HEK293 (cell line): ENCODE data around the gene CLCN2.

Source experiments
- CTCF ChIA-PET: fragments of 350-600 bp; formaldehyde crosslinking; extraction: SDS; loops from one replicate; lab custom pipeline; 2021; ENCODE audit warnings: antibody characterized with exemption; lab: Yijun Ruan, JAX
- POLR2A ChIA-PET: fragments of 300-600 bp; formaldehyde crosslinking; extraction: SDS; loops from one replicate; lab custom pipeline; 2020; ENCODE audit warnings: antibody characterized with exemption, inconsistent platforms; lab: Yijun Ruan, JAX
- H3K27ac ChIP-seq: fragments of 200-500 bp; sonication (Bioruptor generic); 2 replicates; pipeline ENCODE4 v1.5.1; 2014; ENCODE audit warnings: low read depth, low read length, control low read depth, inconsistent platforms; ENCODE audit errors: extremely low read depth
- H3K36me3 ChIP-seq, 2 experiments: fragments of 200-500 bp in 1 of 2; sonication (Bioruptor generic) in 1 of 2; 1 replicate in 1 of 2; 2 replicates in 1 of 2; pipeline ENCODE4 v1.5.1; 2014 to 2017; ENCODE audit warnings: inconsistent platforms in 2 of 2, low read length in 2 of 2; ENCODE audit not compliant: control insufficient read depth in 2 of 2, insufficient read depth in 1 of 2
- H3K4me1 ChIP-seq: fragments of 200-500 bp; sonication (Bioruptor generic); 2 replicates; pipeline ENCODE4 v1.5.1; 2014; ENCODE audit warnings: mild to moderate bottlenecking, low read length, inconsistent platforms; ENCODE audit not compliant: control insufficient read depth, insufficient read depth
- H3K4me3 ChIP-seq: 2 replicates; pipeline ENCODE4 v1.5.1; 2011; ENCODE audit warnings: low read depth, mild to moderate bottlenecking, control low read depth, low read length, moderate library complexity
- H3K9me3 ChIP-seq: fragments of 200-500 bp; sonication (Bioruptor generic); 2 replicates; pipeline ENCODE4 v1.5.1; 2014; ENCODE audit warnings: low read depth, low read length, inconsistent platforms; ENCODE audit not compliant: control insufficient read depth, insufficient read depth
- BCL6B ChIP-seq: fragments of 450-650 bp; formaldehyde crosslinking; IDR thresholded peaks from 2 replicates; pipeline ENCODE4 v1.5.1; 2017; ENCODE audit warnings: missing biosample characterization, missing genetic modification characterization
- EGR2 ChIP-seq: fragments of 450-650 bp; formaldehyde crosslinking; IDR thresholded peaks from 2 replicates; pipeline ENCODE4 v1.5.1; 2016; ENCODE audit warnings: low read depth, missing biosample characterization, missing genetic modification characterization
- GLI4 ChIP-seq: fragments of 450-650 bp; formaldehyde crosslinking; IDR thresholded peaks from 2 replicates; pipeline ENCODE4 v1.5.1; 2016; ENCODE audit warnings: missing biosample characterization, missing genetic modification characterization
- KLF1 ChIP-seq: fragments of 450-650 bp; formaldehyde crosslinking; IDR thresholded peaks from 2 replicates; pipeline ENCODE4 v1.5.1; 2016; ENCODE audit warnings: missing biosample characterization, missing genetic modification characterization
- KLF7 ChIP-seq: fragments of 450-650 bp; formaldehyde crosslinking; IDR thresholded peaks from 2 replicates; pipeline ENCODE4 v1.5.1; 2016; ENCODE audit warnings: missing biosample characterization, missing genetic modification characterization, borderline replicate concordance
- KLF8 ChIP-seq: fragments of 450-650 bp; formaldehyde crosslinking; IDR thresholded peaks from 2 replicates; pipeline ENCODE4 v1.5.1; 2016; ENCODE audit warnings: missing biosample characterization, missing genetic modification characterization
- OSR2 ChIP-seq: fragments of 450-650 bp; formaldehyde crosslinking; IDR thresholded peaks from 2 replicates; pipeline ENCODE4 v1.5.1; 2016; ENCODE audit warnings: missing biosample characterization, missing genetic modification characterization
- PRDM1 ChIP-seq: fragments of 450-650 bp; formaldehyde crosslinking; IDR thresholded peaks from 2 replicates; pipeline ENCODE4; 2016; ENCODE audit warnings: missing biosample characterization, missing genetic modification characterization
- PRDM6 ChIP-seq: fragments of 450-650 bp; formaldehyde crosslinking; IDR thresholded peaks from 2 replicates; pipeline ENCODE4 v1.5.1; 2017; ENCODE audit warnings: missing biosample characterization, missing genetic modification characterization
- SP2 ChIP-seq: fragments of 450-650 bp; formaldehyde crosslinking; IDR thresholded peaks from 2 replicates; pipeline ENCODE4 v1.5.1; 2016; ENCODE audit warnings: missing biosample characterization, missing genetic modification characterization
- WT1 ChIP-seq: fragments of 450-650 bp; formaldehyde crosslinking; IDR thresholded peaks from 2 replicates; pipeline ENCODE4 v1.5.1; 2016; ENCODE audit warnings: missing biosample characterization, missing genetic modification characterization
- YY1 ChIP-seq: fragments of 450-650 bp; formaldehyde crosslinking; IDR thresholded peaks from 2 replicates; pipeline ENCODE4 v1.5.1; 2018; ENCODE audit warnings: missing biosample characterization, missing genetic modification characterization
- ZBTB7A ChIP-seq: fragments of 450-650 bp; formaldehyde crosslinking; IDR thresholded peaks from 2 replicates; pipeline ENCODE4 v1.5.1; 2016; ENCODE audit warnings: low read depth, missing biosample characterization, missing genetic modification characterization
- ZFHX2 ChIP-seq: fragments of 450-650 bp; formaldehyde crosslinking; conservative IDR thresholded peaks from 2 replicates; pipeline ENCODE4 v1.5.1; 2016; ENCODE audit warnings: missing biosample characterization, missing genetic modification characterization
- ZFP41 ChIP-seq: fragments of 450-650 bp; formaldehyde crosslinking; IDR thresholded peaks from 2 replicates; pipeline ENCODE4 v1.5.1; 2016; ENCODE audit warnings: missing biosample characterization, missing genetic modification characterization, borderline replicate concordance
- ZNF223 ChIP-seq: fragments of 450-650 bp; formaldehyde crosslinking; IDR thresholded peaks from 2 replicates; pipeline ENCODE4 v1.5.1; 2016; ENCODE audit warnings: missing biosample characterization, missing genetic modification characterization
- ZNF24 ChIP-seq: fragments of 450-650 bp; formaldehyde crosslinking; IDR thresholded peaks from 2 replicates; pipeline ENCODE4 v1.5.1; 2016; ENCODE audit warnings: missing biosample characterization, missing genetic modification characterization
- ZNF302 ChIP-seq: fragments of 450-650 bp; formaldehyde crosslinking; IDR thresholded peaks from 2 replicates; pipeline ENCODE4 v1.5.1; 2016; ENCODE audit warnings: missing biosample characterization, missing genetic modification characterization, low read depth
- ZNF324 ChIP-seq: fragments of 450-650 bp; formaldehyde crosslinking; IDR thresholded peaks from 2 replicates; pipeline ENCODE4 v1.5.1; 2016; ENCODE audit warnings: missing biosample characterization, missing genetic modification characterization
- ZNF335 ChIP-seq: fragments of 450-650 bp; formaldehyde crosslinking; conservative IDR thresholded peaks from 2 replicates; pipeline ENCODE4 v1.5.1; 2016; ENCODE audit warnings: missing biosample characterization, missing genetic modification characterization
- ZNF391 ChIP-seq: fragments of 450-650 bp; formaldehyde crosslinking; IDR thresholded peaks from 2 replicates; pipeline ENCODE4 v1.5.1; 2016; ENCODE audit warnings: low read depth, missing biosample characterization, missing genetic modification characterization, borderline replicate concordance
- ZNF404 ChIP-seq: fragments of 450-650 bp; formaldehyde crosslinking; IDR thresholded peaks from 2 replicates; pipeline ENCODE4 v1.5.1; 2017; ENCODE audit warnings: missing biosample characterization, missing genetic modification characterization
- ZNF48 ChIP-seq: fragments of 450-650 bp; formaldehyde crosslinking; IDR thresholded peaks from 2 replicates; pipeline ENCODE4 v1.5.1; 2016; ENCODE audit warnings: missing biosample characterization, missing genetic modification characterization
- ZNF521 ChIP-seq: fragments of 450-650 bp; formaldehyde crosslinking; IDR thresholded peaks from 2 replicates; pipeline ENCODE4 v1.5.1; 2017; ENCODE audit warnings: missing biosample characterization, mild to moderate bottlenecking, missing genetic modification characterization
- ZNF596 ChIP-seq: fragments of 450-650 bp; IDR thresholded peaks from 2 replicates; pipeline ENCODE4 v1.5.0; 2018; ENCODE audit warnings: missing biosample characterization, mild to moderate bottlenecking, missing genetic modification characterization, moderate library complexity
- ZNF600 ChIP-seq: fragments of 450-650 bp; formaldehyde crosslinking; IDR thresholded peaks from 2 replicates; pipeline ENCODE4 v1.5.1; 2016; ENCODE audit warnings: missing biosample characterization, missing genetic modification characterization
- ZNF623 ChIP-seq: fragments of 450-650 bp; formaldehyde crosslinking; IDR thresholded peaks from 2 replicates; pipeline ENCODE4 v1.5.1; 2016; ENCODE audit warnings: missing biosample characterization, missing genetic modification characterization
- ZNF629 ChIP-seq: fragments of 450-650 bp; formaldehyde crosslinking; IDR thresholded peaks from 2 replicates; pipeline ENCODE4 v1.5.1; 2017; ENCODE audit warnings: missing biosample characterization, missing genetic modification characterization
- ZNF639 ChIP-seq: fragments of 450-650 bp; formaldehyde crosslinking; IDR thresholded peaks from 2 replicates; pipeline ENCODE4 v1.5.1; 2016; ENCODE audit warnings: missing biosample characterization, missing genetic modification characterization
- ZNF837 ChIP-seq: fragments of 450-650 bp; formaldehyde crosslinking; IDR thresholded peaks from 2 replicates; pipeline ENCODE4 v1.5.1; 2016; ENCODE audit warnings: missing biosample characterization, missing genetic modification characterization
- TF ChIP-seq, protein P1 (sequence below): fragments of 450-650 bp; formaldehyde crosslinking; IDR thresholded peaks from 2 replicates; pipeline ENCODE4 v1.5.1; 2016; ENCODE audit warnings: missing biosample characterization, missing genetic modification characterization
- TF ChIP-seq, protein P2 (sequence below): fragments of 450-650 bp; formaldehyde crosslinking; IDR thresholded peaks from 2 replicates; pipeline ENCODE4 v1.5.1; 2016; ENCODE audit warnings: missing biosample characterization, missing genetic modification characterization

The CLCN2 gene

DNA sequence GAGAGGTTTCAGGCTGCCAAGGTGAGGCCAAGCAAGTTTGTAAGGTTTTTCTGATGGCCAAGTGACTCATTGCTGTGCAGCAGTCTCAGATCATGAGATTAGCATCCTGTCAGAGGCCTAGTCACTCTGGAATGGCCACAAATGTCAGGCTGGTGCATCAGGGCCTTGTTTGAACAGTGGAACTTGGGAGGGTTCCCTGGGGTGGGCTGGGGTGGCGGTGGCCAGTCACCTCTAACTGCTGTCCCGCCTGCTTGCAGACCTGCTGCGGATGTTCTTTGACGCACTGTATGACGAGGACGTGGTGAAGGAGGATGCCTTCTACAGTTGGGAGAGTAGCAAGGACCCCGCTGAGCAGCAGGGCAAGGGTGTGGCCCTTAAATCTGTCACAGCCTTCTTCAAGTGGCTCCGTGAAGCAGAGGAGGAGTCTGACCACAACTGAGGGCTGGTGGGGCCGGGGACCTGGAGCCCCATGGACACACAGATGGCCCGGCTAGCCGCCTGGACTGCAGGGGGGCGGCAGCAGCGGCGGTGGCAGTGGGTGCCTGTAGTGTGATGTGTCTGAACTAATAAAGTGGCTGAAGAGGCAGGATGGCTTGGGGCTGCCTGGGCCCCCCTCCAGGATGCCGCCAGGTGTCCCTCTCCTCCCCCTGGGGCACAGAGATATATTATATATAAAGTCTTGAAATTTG, 26.8 kb downstream of the CLCN2 start:
- ChIA-PET POLR2A (interaction anchor here (0.8 to 1.2 kb wide), 2 partner anchors 15 to 19 kb away, joined by 3 to 5 read pairs; no protein-coding TSS in a partner anchor), CTCF (no interaction called here)
- Histone ChIP-seq H3K4me3 (no peak overlapping the region), H3K27ac (peak overlapping the region; percentile 17), H3K4me1 (no peaks in the 10 kb centered on the region), H3K36me3 (peaks cover 13 to 66% of the 10 kb centered on the region in 2 experiments), H3K9me3 (no peaks in the 10 kb centered on the region)
- TF ChIP-seq BCL6B (tag by site-specific recombination) (no peak), ZNF521 (tag by site-specific recombination) (no peak), KLF7 (0 out of 2 replicates have a peak, but pooled peaks have one; percentile 8), KLF8 (tag by site-specific recombination) (peak; percentile 63; the same call in 1 of the 2 replicates), ZNF24 (tag by site-specific recombination) (no peak), ZNF639 (tag by site-specific recombination) (no peak), GLI4 (no peak), ZNF48 (no peak), ZNF623 (tag by site-specific recombination) (no peak), ZNF335 (tag by site-specific recombination) (no peak), EGR2 (tag by site-specific recombination) (no peak), WT1 (tag by site-specific recombination) (peak; percentile 66), OSR2 (tag by site-specific recombination) (peak; percentile 48), ZFHX2 (tag by site-specific recombination) (peak; percentile 31), ZNF302 (tag by site-specific recombination) (no peak), ZNF223 (tag by site-specific recombination) (0 out of 2 replicates have a peak, but pooled peaks have one; percentile 27), ZNF600 (tag by site-specific recombination) (peak; percentile 77), YY1 (tag by site-specific recombination) (no peak), PRDM6 (tag by site-specific recombination) (peak; percentile 23; the same call in 1 of the 2 replicates), ZNF629 (tag by site-specific recombination) (peak; percentile 83), PRDM1 (tag by site-specific recombination) (no peak; the same call in 1 of the 2 replicates), ZNF404 (tag by site-specific recombination) (no peak), ZFP41 (no peak), ZNF596 (tag by site-specific recombination) (no peak), SP2 (peak; percentile 49), ZNF391 (tag by site-specific recombination) (no peak), ZBTB7A (tag by site-specific recombination) (no peak), ZNF837 (tag by site-specific recombination) (no peak), ZNF324 (tag by site-specific recombination) (no peak), KLF1 (tag by site-specific recombination) (peak; percentile 88)
- TF ChIP-seq, protein P1, sequence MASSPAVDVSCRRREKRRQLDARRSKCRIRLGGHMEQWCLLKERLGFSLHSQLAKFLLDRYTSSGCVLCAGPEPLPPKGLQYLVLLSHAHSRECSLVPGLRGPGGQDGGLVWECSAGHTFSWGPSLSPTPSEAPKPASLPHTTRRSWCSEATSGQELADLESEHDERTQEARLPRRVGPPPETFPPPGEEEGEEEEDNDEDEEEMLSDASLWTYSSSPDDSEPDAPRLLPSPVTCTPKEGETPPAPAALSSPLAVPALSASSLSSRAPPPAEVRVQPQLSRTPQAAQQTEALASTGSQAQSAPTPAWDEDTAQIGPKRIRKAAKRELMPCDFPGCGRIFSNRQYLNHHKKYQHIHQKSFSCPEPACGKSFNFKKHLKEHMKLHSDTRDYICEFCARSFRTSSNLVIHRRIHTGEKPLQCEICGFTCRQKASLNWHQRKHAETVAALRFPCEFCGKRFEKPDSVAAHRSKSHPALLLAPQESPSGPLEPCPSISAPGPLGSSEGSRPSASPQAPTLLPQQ (tag by site-specific recombination): peak; percentile 69
- TF ChIP-seq, protein P2, sequence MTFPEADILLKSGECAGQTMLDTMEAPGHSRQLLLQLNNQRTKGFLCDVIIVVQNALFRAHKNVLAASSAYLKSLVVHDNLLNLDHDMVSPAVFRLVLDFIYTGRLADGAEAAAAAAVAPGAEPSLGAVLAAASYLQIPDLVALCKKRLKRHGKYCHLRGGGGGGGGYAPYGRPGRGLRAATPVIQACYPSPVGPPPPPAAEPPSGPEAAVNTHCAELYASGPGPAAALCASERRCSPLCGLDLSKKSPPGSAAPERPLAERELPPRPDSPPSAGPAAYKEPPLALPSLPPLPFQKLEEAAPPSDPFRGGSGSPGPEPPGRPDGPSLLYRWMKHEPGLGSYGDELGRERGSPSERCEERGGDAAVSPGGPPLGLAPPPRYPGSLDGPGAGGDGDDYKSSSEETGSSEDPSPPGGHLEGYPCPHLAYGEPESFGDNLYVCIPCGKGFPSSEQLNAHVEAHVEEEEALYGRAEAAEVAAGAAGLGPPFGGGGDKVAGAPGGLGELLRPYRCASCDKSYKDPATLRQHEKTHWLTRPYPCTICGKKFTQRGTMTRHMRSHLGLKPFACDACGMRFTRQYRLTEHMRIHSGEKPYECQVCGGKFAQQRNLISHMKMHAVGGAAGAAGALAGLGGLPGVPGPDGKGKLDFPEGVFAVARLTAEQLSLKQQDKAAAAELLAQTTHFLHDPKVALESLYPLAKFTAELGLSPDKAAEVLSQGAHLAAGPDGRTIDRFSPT (tag by site-specific recombination): peak; percentile 75
